H9 (cell line): ENCODE results near the gene PLIN4. TPM values are rescaled to one million over a fixed set of nuclear protein-coding genes. Genes with fewer than 3 reads are reported as not detected.

Experiments
- DNase-seq: peaks from one replicate; pipeline ENCODE4 v3.0.0-alpha.2; 2017
- H2AFZ ChIP-seq: one replicate; pipeline ENCODE4 v1.6.1; 2013; ENCODE audit warnings: mild to moderate bottlenecking, low read length, control low read depth, moderate library complexity
- H2AK5ac ChIP-seq: 2 replicates; pipeline ENCODE4 v1.6.1; 2013; ENCODE audit warnings: low read length, control low read depth, mixed read lengths; ENCODE audit not compliant: insufficient read length
- H2BK120ac ChIP-seq: one replicate; pipeline ENCODE4 v1.6.1; 2013; ENCODE audit warnings: low read depth, mild to moderate bottlenecking, low read length, control low read depth, inconsistent platforms; ENCODE audit not compliant: poor library complexity, severe bottlenecking
- H2BK12ac ChIP-seq: 2 replicates; pipeline ENCODE4 v1.6.1; 2013; ENCODE audit warnings: low read length, control low read depth, mixed read lengths, low read depth; ENCODE audit not compliant: insufficient read length
- H2BK15ac ChIP-seq: 2 replicates; pipeline ENCODE4 v1.6.1; 2013; ENCODE audit warnings: low read depth, low read length, control low read depth
- H2BK20ac ChIP-seq: one replicate; pipeline ENCODE4 v1.6.1; 2013; ENCODE audit warnings: low read depth, mild to moderate bottlenecking, low read length, control low read depth, inconsistent platforms; ENCODE audit not compliant: poor library complexity, severe bottlenecking
- H2BK5ac ChIP-seq: 2 replicates; pipeline ENCODE4 v1.6.1; 2013; ENCODE audit warnings: low read length, control low read depth, mixed read lengths; ENCODE audit not compliant: insufficient read length
- H3K14ac ChIP-seq: 2 replicates; pipeline ENCODE4 v1.6.1; 2013; ENCODE audit warnings: low read length, control low read depth; ENCODE audit not compliant: insufficient read depth
- H3K18ac ChIP-seq: 2 replicates; pipeline ENCODE4 v1.6.1; 2013; ENCODE audit warnings: low read depth, mild to moderate bottlenecking, mixed read lengths, low read length, control low read depth; ENCODE audit not compliant: insufficient read length
- H3K23ac ChIP-seq: 2 replicates; pipeline ENCODE4 v1.6.1; 2013; ENCODE audit warnings: low read length, control low read depth, mixed read lengths, low read depth; ENCODE audit not compliant: insufficient read length
- H3K23me2 ChIP-seq: 2 replicates; pipeline ENCODE4 v1.6.1; 2013; ENCODE audit warnings: low read depth, mild to moderate bottlenecking, mixed read lengths, low read length, control low read depth; ENCODE audit not compliant: insufficient read length, poor library complexity, severe bottlenecking
- H3K27ac ChIP-seq: 2 replicates; pipeline ENCODE4 v1.5.1; 2013; ENCODE audit warnings: low read length, control low read depth, mixed read lengths, low read depth; ENCODE audit not compliant: insufficient read length
- H3K27me3 ChIP-seq: 2 replicates; pipeline ENCODE4 v1.6.1; 2013; ENCODE audit warnings: low read length, control low read depth, inconsistent platforms; ENCODE audit not compliant: insufficient read depth
- H3K4ac ChIP-seq: 2 replicates; pipeline ENCODE4 v1.6.1; 2013; ENCODE audit warnings: low read depth, mild to moderate bottlenecking, control low read depth, inconsistent platforms, low read length, moderate library complexity
- H3K4me1 ChIP-seq: 2 replicates; pipeline ENCODE4 v1.6.1; 2013; ENCODE audit warnings: low read length, control low read depth, inconsistent platforms; ENCODE audit not compliant: insufficient read depth
- H3K4me2 ChIP-seq: 2 replicates; pipeline ENCODE4 v1.6.1; 2013; ENCODE audit warnings: low read length, control low read depth, mixed read lengths; ENCODE audit not compliant: insufficient read length, insufficient read depth
- H3K56ac ChIP-seq: 2 replicates; pipeline ENCODE4 v1.6.1; 2013; ENCODE audit warnings: low read depth, mild to moderate bottlenecking, mixed read lengths, low read length, control low read depth; ENCODE audit not compliant: insufficient read length
- H3K79me1 ChIP-seq: 2 replicates; pipeline ENCODE4 v1.6.1; 2013; ENCODE audit warnings: low read depth, mild to moderate bottlenecking, moderate library complexity, low read length, control low read depth, inconsistent platforms; ENCODE audit not compliant: insufficient read depth, poor library complexity, severe bottlenecking
- H3K79me2 ChIP-seq: 2 replicates; pipeline ENCODE4 v1.6.1; 2013; ENCODE audit warnings: low read length, control low read depth, inconsistent platforms; ENCODE audit not compliant: insufficient read depth
- H3K9ac ChIP-seq: 2 replicates; pipeline ENCODE4 v1.6.1; 2013; ENCODE audit warnings: low read length, control low read depth, mixed read lengths; ENCODE audit not compliant: insufficient read length; ENCODE audit errors: extremely low read depth
- H3K9me3 ChIP-seq: one replicate; pipeline ENCODE4 v1.6.1; 2013; ENCODE audit warnings: low read depth, low read length, inconsistent platforms; ENCODE audit not compliant: control insufficient read depth
- H3T11ph ChIP-seq: one replicate; pipeline ENCODE4 v1.6.1; 2013; ENCODE audit warnings: mild to moderate bottlenecking, low read length, control low read depth, inconsistent platforms
- H4K20me1 ChIP-seq: one replicate; pipeline ENCODE4 v1.6.1; 2013; ENCODE audit not compliant: control insufficient read depth, insufficient read length, insufficient read depth
- H4K5ac ChIP-seq: 2 replicates; pipeline ENCODE4 v1.6.1; 2013; ENCODE audit warnings: low read depth, mild to moderate bottlenecking, mixed read lengths, low read length, control low read depth; ENCODE audit not compliant: insufficient read length
- H4K8ac ChIP-seq: replicated peaks from 2 replicates; pipeline ENCODE4 v1.6.1; 2013; ENCODE audit warnings: low read length, control low read depth, mixed read lengths, low read depth; ENCODE audit not compliant: insufficient read length
- H4K91ac ChIP-seq: 2 replicates; pipeline ENCODE4 v1.6.1; 2013; ENCODE audit warnings: low read depth, mild to moderate bottlenecking, moderate library complexity, mixed read lengths, low read length, control low read depth; ENCODE audit not compliant: insufficient read length
- H3K27ac Mint-ChIP-seq, 3 experiments: 2 replicates in 2 of 3; 3 replicates in 1 of 3; pipeline ENCODE4 v1.8.0; 2020 to 2021; ENCODE audit warnings: mixed read lengths in 3 of 3, mild to moderate bottlenecking in 1 of 3, moderate library complexity in 1 of 3
- H3K27me3 Mint-ChIP-seq: 2 replicates; pipeline ENCODE4 v1.8.0; 2021; ENCODE audit warnings: low read depth, mild to moderate bottlenecking, moderate library complexity, mixed read lengths
- H3K36me3 Mint-ChIP-seq, 3 experiments: 2 replicates in 2 of 3; 3 replicates in 1 of 3; pipeline ENCODE4 v1.8.0; 2020 to 2021; ENCODE audit warnings: low read depth in 3 of 3, mixed read lengths in 3 of 3; ENCODE audit not compliant: insufficient read depth in 1 of 3
- H3K4me1 Mint-ChIP-seq, 2 experiments: 2 replicates each; pipeline ENCODE4 v1.8.0; 2020; ENCODE audit warnings: mixed read lengths in 2 of 2
- H3K4me3 Mint-ChIP-seq, 2 experiments: 2 replicates in 1 of 2; 3 replicates in 1 of 2; pipeline ENCODE4 v1.8.0; 2020 to 2021; ENCODE audit warnings: mild to moderate bottlenecking in 2 of 2, mixed read lengths in 2 of 2, moderate library complexity in 1 of 2
- H3K9me3 Mint-ChIP-seq, 2 experiments: 2 replicates in 1 of 2; 3 replicates in 1 of 2; pipeline ENCODE4 v1.8.0; 2020; ENCODE audit warnings: mild to moderate bottlenecking in 2 of 2, mixed read lengths in 2 of 2, moderate library complexity in 1 of 2
- WGBS: extraction: QIAGEN DNeasy Blood & Tissue Kit; methylation state at CpG from one replicate; pipeline ENCODE4 v1.1.7; 2013; ENCODE audit warnings: missing lambda C conversion rate, low lambda C conversion rate, mixed read lengths; ENCODE audit not compliant: insufficient read length; ENCODE audit errors: extremely low coverage; 5-methylcytosine and 5-hydroxymethylcytosine counted together
- long read RNA-seq: library from polyadenylated mRNA; unstranded; transcript quantifications from one replicate; pipeline ENCODE4 v2.0.0, GENCODE V29; 2020
- total RNA-seq: library from RNA; stranded (reverse); gene quantifications from 2 replicates; pipeline ENCODE4 v1.2.1, GENCODE V29; 2021
- TF ChIP-seq, protein P1 (sequence below): fragments of 200-600 bp; sonication (generic); conservative IDR thresholded peaks from 3 replicates; pipeline ENCODE4 v1.8.0; 2021; ENCODE audit warnings: antibody characterized with exemption, mild to moderate bottlenecking

Gene PLIN4, protein sequence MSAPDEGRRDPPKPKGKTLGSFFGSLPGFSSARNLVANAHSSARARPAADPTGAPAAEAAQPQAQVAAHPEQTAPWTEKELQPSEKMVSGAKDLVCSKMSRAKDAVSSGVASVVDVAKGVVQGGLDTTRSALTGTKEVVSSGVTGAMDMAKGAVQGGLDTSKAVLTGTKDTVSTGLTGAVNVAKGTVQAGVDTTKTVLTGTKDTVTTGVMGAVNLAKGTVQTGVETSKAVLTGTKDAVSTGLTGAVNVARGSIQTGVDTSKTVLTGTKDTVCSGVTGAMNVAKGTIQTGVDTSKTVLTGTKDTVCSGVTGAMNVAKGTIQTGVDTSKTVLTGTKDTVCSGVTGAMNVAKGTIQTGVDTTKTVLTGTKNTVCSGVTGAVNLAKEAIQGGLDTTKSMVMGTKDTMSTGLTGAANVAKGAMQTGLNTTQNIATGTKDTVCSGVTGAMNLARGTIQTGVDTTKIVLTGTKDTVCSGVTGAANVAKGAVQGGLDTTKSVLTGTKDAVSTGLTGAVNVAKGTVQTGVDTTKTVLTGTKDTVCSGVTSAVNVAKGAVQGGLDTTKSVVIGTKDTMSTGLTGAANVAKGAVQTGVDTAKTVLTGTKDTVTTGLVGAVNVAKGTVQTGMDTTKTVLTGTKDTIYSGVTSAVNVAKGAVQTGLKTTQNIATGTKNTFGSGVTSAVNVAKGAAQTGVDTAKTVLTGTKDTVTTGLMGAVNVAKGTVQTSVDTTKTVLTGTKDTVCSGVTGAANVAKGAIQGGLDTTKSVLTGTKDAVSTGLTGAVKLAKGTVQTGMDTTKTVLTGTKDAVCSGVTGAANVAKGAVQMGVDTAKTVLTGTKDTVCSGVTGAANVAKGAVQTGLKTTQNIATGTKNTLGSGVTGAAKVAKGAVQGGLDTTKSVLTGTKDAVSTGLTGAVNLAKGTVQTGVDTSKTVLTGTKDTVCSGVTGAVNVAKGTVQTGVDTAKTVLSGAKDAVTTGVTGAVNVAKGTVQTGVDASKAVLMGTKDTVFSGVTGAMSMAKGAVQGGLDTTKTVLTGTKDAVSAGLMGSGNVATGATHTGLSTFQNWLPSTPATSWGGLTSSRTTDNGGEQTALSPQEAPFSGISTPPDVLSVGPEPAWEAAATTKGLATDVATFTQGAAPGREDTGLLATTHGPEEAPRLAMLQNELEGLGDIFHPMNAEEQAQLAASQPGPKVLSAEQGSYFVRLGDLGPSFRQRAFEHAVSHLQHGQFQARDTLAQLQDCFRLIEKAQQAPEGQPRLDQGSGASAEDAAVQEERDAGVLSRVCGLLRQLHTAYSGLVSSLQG (N-terminal part only)
- total RNA-seq, result 0.90 and 1.1 TPM in 2 replicates
- long read RNA-seq, partial matches to known transcripts, result 0 of 4 reads
- long read RNA-seq, other reads (novel, unspliced or antisense), result 4 of 4 reads

DNA sequence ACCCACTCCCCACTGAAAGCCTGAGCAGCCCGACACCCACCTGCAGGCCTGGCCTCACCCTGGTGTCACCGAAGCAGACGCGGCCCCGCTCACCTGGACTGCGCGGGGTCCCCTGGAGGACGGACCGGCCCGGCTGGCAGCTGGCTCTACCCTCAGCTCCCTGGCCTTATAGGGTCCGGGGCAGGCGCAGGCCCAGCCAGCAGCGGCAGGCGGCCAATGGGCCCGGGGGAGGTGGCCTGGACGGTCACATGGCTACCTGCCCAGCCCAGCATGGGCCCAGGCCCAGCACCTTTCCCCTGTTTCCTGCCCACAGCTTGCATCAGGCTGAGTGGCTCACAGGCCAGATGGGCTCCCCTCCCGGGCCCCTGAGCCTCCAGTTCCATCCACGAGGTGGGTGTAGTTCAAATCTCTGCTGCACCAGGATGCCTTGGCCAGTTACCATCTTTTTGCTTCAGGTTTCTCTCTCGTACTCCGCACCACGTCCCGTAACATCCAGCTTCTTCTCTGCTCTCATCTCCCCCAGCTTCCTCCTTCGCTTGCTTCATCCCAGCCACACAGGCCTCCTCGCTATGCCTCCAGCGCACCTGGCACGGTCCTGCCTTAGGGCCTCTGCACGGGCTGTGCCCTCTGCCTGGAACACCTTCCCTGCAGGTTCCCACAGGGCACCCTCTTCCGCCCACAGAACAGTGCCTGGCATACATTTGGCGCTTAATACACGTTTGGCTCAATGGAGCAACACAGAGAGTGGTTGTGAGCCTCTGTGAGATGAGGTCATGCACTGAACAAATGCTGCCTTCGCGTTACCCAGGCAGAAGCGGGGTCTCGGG lies at the start of gene PLIN4:
Gene PLIN4, minus strand, starts transcription at position 142 of the 827 bp plus-strand sequence. CDS start 214 bp downstream, outside the sequence.
- H3K9me3 Mint-ChIP-seq, result 0 out of 5 replicates have a peak, but pooled peaks cover 0 to 2% of the 10 kb centered on the region in 2 experiments
- Histone ChIP-seq H2BK15ac (peak within 1 kb of the TSS; percentile 59; the same call in 1 of the 2 replicates), H3K27me3 (peaks cover 2% of the 10 kb centered on the region; the same call in 1 of the 2 replicates), H4K20me1 (no peaks in the 10 kb centered on the region), H2BK20ac (no peak within 1 kb of the TSS), H2AFZ (no peak within 1 kb of the TSS), H3K56ac (no peak within 1 kb of the TSS), H3K4me2 (no peak within 1 kb of the TSS), H2BK5ac (peak within 1 kb of the TSS; percentile 8), H2BK120ac (no peak within 1 kb of the TSS), H2AK5ac (no peak within 1 kb of the TSS), H4K8ac (no peak within 1 kb of the TSS), H3K27ac (no peak within 1 kb of the TSS), H3K9ac (no peak within 1 kb of the TSS), H3K18ac (no peak within 1 kb of the TSS), H3K79me1 (no peaks in the 10 kb centered on the region), H3K4ac (no peak within 1 kb of the TSS), H3K4me1 (no peaks in the 10 kb centered on the region), H4K5ac (peak within 1 kb of the TSS; percentile 12), H3K14ac (no peak within 1 kb of the TSS; the same call in 1 of the 2 replicates), H3K23ac (no peak within 1 kb of the TSS), H3K79me2 (no peaks in the 10 kb centered on the region), H4K91ac (no peak within 1 kb of the TSS), H2BK12ac (no peak within 1 kb of the TSS), H3T11ph (no peak within 1 kb of the TSS), H3K23me2 (no peaks in the 10 kb centered on the region), H3K9me3 (no peaks in the 10 kb centered on the region)
- WGBS, result no CpG with 5 or more reads among the region's 34 CpGs
- no peaks in the 10 kb centered on the region for H3K36me3 Mint-ChIP-seq
- H3K27me3 Mint-ChIP-seq, result peaks cover 64% of the 10 kb centered on the region
- TF ChIP-seq, protein P1, sequence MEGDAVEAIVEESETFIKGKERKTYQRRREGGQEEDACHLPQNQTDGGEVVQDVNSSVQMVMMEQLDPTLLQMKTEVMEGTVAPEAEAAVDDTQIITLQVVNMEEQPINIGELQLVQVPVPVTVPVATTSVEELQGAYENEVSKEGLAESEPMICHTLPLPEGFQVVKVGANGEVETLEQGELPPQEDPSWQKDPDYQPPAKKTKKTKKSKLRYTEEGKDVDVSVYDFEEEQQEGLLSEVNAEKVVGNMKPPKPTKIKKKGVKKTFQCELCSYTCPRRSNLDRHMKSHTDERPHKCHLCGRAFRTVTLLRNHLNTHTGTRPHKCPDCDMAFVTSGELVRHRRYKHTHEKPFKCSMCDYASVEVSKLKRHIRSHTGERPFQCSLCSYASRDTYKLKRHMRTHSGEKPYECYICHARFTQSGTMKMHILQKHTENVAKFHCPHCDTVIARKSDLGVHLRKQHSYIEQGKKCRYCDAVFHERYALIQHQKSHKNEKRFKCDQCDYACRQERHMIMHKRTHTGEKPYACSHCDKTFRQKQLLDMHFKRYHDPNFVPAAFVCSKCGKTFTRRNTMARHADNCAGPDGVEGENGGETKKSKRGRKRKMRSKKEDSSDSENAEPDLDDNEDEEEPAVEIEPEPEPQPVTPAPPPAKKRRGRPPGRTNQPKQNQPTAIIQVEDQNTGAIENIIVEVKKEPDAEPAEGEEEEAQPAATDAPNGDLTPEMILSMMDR, result no peak
- H3K4me3 Mint-ChIP-seq, result no peak within 1 kb of the TSS
- peak; percentile 68 for DNase-seq
- peaks cover 3 to 7% of the 10 kb centered on the region in 2 experiments; a peak in 3 of 4 replicates for H3K4me1 Mint-ChIP-seq
- H3K27ac Mint-ChIP-seq, result peak within 1 kb of the TSS in 2 of 3 experiments; percentile 9 to 32; a peak in 2 of 7 replicates
